Type B pancreatic cell (in vitro differentiated cells): ENCODE data around the gene GNAS. TPM values are rescaled to one million over a fixed set of nuclear protein-coding genes. Genes with fewer than 3 reads are reported as not detected.

Experiments used
- DNase-seq: peaks from one replicate; pipeline ENCODE4 v3.0.0; 2021; ENCODE audit warnings: mixed read lengths; ENCODE audit not compliant: unreplicated experiment; ENCODE audit errors: extremely low spot score
- H3K27ac Mint-ChIP-seq: 2 replicates; pipeline ENCODE4 v1.8.0; 2021; ENCODE audit warnings: mild to moderate bottlenecking, mixed read lengths
- H3K27me3 Mint-ChIP-seq: 2 replicates; pipeline ENCODE4 v1.8.0; 2021; ENCODE audit warnings: mixed read lengths
- H3K36me3 Mint-ChIP-seq: 2 replicates; pipeline ENCODE4 v1.8.0; 2021; ENCODE audit warnings: mixed read lengths
- H3K4me1 Mint-ChIP-seq: one replicate; pipeline ENCODE4 v1.8.0; 2021; ENCODE audit warnings: mixed read lengths; ENCODE audit not compliant: unreplicated experiment
- H3K4me3 Mint-ChIP-seq: 2 replicates; pipeline ENCODE4 v1.8.0; 2021; ENCODE audit warnings: mild to moderate bottlenecking, mixed read lengths
- H3K9me3 Mint-ChIP-seq: 2 replicates; pipeline ENCODE4 v1.8.0; 2021; ENCODE audit warnings: mixed read lengths
- CTCF ChIP-seq: fragments of 200-600 bp; sonication (generic); conservative IDR thresholded peaks from 2 replicates; pipeline ENCODE4 v1.5.0; 2021; ENCODE audit warnings: antibody characterized with exemption, mild to moderate bottlenecking
- total RNA-seq: library from RNA; stranded (reverse); gene quantifications from 2 replicates; pipeline ENCODE4 v1.2.1, GENCODE V29; 2021; ENCODE audit warnings: low replicate concordance

The GNAS gene
- total RNA-seq, 1 donor from 2014 or later, result 1,406 TPM

- Mint-ChIP-seq H3K4me3 (peak overlapping the region; percentile 71), H3K4me1 (peaks cover 40% of the 10 kb centered on the region)
- DNase-seq, result no peak
Measured at GRCh38 chr20:58907320-58908137, 55.0 kb downstream of the GNAS start.

GRCh38 chr20:58908221-58908620 lies 55.7 kb downstream of the GNAS start:
- Mint-ChIP-seq H3K27ac (peak overlapping the region; percentile 90), H3K27me3 (no peaks in the 10 kb centered on the region), H3K9me3 (no peaks in the 10 kb centered on the region), H3K4me1 (peaks cover 37% of the 10 kb centered on the region), H3K36me3 (peaks cover 71% of the 10 kb centered on the region), H3K4me3 (peak overlapping the region; percentile 71)
- no peak for DNase-seq
- TF ChIP-seq CTCF, result no peak

More at GRCh38 chr20:58907320-58908137, 55.0 kb downstream of the GNAS start:
- H3K27me3 Mint-ChIP-seq, result no peaks in the 10 kb centered on the region
- H3K27ac Mint-ChIP-seq, result peak overlapping the region; percentile 90
- no peaks in the 10 kb centered on the region for H3K9me3 Mint-ChIP-seq
- peaks cover 69% of the 10 kb centered on the region for H3K36me3 Mint-ChIP-seq
- no peak for TF ChIP-seq CTCF

GRCh38 chr20:58908941-58909340 lies 56.4 kb downstream of the GNAS start:
- Mint-ChIP-seq H3K4me1 (peaks cover 32% of the 10 kb centered on the region), H3K36me3 (peaks cover 64% of the 10 kb centered on the region), H3K4me3 (no peak overlapping the region), H3K27me3 (no peaks in the 10 kb centered on the region), H3K9me3 (no peaks in the 10 kb centered on the region), H3K27ac (peak overlapping the region; percentile 29)
- DNase-seq, result no peak
- no peak for TF ChIP-seq CTCF

- peaks cover 64% of the 10 kb centered on the region for H3K36me3 Mint-ChIP-seq
- TF ChIP-seq CTCF, result no peak
- DNase-seq, result no peak
- no peak overlapping the region for H3K4me3 Mint-ChIP-seq
- H3K27ac Mint-ChIP-seq, result peak overlapping the region; percentile 29
- H3K4me1 Mint-ChIP-seq, result peaks cover 32% of the 10 kb centered on the region
- H3K27me3 Mint-ChIP-seq, result no peaks in the 10 kb centered on the region
- H3K9me3 Mint-ChIP-seq, result no peaks in the 10 kb centered on the region
Measured at GRCh38 chr20:58909585-58909984, 57.1 kb downstream of the GNAS start.

GRCh38 chr20:58910473-58910872 lies 58.0 kb downstream of the GNAS start:
- Mint-ChIP-seq H3K27ac (no peak overlapping the region), H3K4me3 (no peak overlapping the region), H3K4me1 (peaks cover 25% of the 10 kb centered on the region), H3K36me3 (peaks cover 56% of the 10 kb centered on the region), H3K9me3 (no peaks in the 10 kb centered on the region), H3K27me3 (no peaks in the 10 kb centered on the region)
- no peak for DNase-seq
- no peak for TF ChIP-seq CTCF
